Stimulated activated CD8-positive, alpha-beta memory T cell treated with anti-CD3 and anti-CD28 coated beads, Interleukin-4, amount 100 ng/mL, for 24 hours (primary cell): ENCODE data around the gene DNM1.
"Not testable (repeated sequence)": the region's sequence is repeated elsewhere in the genome, so short reads cannot be mapped to it uniquely, and the experiment has no call there.

ENCODE experiments used
- DNase-seq: peaks from one replicate; pipeline ENCODE4 v3.0.0-alpha.2; 2020; ENCODE audit warnings: low read depth

DNM1 gene

GRCh38 chr9:128276574-128277270 lies 73.5 kb downstream of the DNM1 start:
- DNase-seq, result no peak

GRCh38 chr9:128279088-128280073 lies 76.2 kb downstream of the DNM1 start:
- DNase-seq, result not testable (repeated sequence)

DNA sequence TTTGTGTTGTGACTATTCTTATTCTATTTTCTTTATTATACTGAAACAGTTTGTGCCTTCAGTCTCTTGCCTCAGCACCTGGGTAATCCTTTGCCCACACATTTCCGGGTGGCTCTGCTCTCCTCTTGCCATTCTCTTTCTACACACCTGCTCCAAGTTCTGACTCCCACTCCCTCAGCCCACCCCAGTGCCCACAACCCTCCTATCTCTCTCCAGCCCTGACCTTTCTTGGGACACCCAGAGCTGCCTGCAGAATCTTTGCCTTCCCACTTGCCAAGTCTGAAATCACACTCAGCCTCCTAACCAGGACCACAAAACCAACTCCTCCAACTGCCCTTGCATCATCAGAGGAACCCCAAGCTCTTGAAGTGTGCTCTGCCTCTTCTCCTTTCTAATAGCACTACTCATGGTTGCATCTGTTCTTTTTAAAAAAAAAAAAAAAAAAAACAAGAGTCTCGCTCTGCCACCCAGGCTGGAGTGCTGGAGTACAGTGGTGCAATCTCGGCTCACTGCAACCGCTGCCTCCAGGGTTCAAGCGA lies 77.0 kb downstream of the DNM1 start:
- DNase-seq, result no peak

- DNase-seq, result no peak
Measured at GRCh38 chr9:128282500-128282899, 79.3 kb downstream of the DNM1 start.

- DNase-seq, result no peak
Measured at GRCh38 chr9:128285033-128285784, 82.0 kb downstream of the DNM1 start.

- no peak for DNase-seq
Measured at GRCh38 chr9:128286440-128286839, 83.3 kb downstream of the DNM1 start.

DNA sequence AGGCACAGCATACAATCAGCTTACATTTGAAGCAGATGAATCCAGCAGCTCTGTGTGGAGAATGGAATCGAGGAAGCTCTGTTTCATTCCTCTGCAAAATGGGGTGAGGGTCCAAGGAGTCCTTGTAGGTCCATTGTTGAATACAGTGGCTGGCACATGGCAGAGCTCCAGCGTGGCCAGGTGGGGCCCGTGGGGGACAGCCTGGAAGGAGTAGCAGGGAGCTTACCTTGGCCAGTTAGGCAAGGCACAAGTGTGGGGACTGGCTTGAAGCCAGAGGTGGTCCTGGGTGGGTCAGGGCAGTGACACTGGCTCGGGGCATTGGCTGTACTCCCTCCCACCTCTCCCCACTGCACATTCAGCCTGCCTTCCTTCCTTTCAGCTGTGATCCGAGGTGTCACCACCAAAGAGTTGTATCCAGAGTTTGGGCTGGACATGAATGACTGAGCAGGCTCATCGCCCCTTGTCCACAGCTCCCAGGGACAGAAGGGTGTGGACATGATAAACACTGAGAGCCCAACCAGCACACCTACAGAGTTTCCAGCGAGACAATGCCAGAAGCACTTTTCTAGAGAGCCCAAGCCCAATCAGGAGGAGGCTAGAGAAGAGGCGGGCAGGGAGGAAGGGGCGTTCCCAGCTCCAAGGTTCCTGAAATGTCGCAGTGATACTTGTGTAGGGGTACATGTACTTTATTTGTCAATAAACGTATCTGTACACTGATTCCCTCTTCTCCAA lies 85.3 kb downstream of the DNM1 start:
- DNase-seq, result no peak

GRCh38 chr9:128292009-128292408 lies 88.8 kb downstream of the DNM1 start:
- no peak for DNase-seq

DNA sequence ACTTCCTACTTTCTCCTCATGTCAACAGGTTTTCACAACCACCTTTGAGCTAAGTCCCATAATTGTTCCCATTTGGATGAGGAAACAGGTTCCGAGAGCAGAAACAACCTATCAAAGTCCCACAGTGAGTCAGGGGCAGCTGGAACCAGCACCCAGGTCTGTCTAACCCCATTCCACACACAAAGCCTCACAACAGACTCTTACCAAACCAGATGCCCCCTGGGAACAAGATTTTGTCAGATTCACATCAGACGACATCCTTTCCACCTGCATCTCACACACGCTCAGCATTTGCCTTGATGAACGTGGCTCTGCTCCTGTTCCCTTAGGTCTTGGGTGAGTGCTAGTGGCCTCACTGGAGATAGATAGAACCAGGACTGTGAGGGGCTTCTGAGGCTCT lies 89.9 kb downstream of the DNM1 start:
- DNase-seq, result no peak

DNA sequence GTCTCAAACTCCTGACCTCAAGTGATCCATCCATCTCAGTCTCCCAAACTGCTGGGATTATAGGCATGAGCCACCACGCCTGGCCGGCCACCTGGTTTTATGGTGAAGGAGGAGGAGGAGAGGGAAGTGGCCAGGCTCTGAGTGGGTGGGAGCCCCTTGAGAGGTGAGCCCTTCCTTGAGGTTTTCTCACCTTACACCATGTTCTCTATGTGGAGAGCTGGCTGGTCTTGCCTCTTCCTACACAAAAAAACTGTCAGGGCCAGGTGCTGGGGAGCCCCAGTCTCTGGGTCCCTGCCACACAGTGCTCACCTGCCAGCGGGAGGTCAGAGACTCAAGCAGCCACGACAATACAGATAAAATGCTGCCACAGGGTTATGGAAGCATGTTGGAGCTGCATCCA lies 91.0 kb downstream of the DNM1 start:
- no peak for DNase-seq

DNA sequence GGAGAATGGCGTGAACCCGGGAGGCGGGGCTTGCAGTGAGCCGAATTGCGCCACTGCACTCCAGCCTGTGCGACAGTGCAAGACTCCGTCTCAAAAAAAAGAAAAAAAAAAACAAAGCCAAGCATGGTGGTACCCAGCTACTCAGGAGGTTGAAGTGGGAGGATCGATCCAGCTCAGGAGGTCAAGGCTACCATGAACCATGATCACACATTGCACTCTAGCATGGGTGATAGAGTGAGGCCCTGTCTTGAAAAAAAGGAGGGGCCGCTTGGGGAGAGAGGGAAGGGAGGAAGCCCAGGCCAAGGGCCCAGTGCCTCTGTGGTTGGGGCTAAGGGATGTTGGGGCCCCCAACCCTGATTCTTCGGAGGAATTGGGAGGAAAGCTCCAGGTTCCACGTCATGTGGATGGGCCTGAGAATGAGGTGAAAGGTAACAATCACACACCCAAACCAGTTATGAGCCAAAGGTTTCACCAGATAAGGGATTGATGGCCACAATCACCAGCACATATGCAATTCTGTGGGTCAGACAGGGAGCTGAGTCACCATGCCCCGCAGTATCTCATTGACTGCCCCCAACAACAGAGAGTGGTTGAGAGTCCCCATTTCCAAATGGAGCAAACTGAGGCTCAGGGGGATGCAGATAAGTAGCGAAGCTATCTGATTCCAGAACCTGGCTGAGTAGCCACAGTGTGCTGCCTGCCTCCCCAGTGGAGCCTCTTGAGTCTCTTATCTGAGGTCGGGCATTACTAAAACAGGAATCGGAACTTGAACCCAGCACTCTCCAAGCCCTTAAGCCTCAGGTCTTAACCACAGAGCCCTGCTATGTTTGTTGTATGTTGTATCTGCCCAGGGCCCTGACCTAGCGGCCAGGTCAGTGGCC lies 93.4 kb downstream of the DNM1 start:
- DNase-seq, result no peak

- no peak for DNase-seq
Measured at GRCh38 chr9:128297221-128297773, 94.1 kb downstream of the DNM1 start.

DNA sequence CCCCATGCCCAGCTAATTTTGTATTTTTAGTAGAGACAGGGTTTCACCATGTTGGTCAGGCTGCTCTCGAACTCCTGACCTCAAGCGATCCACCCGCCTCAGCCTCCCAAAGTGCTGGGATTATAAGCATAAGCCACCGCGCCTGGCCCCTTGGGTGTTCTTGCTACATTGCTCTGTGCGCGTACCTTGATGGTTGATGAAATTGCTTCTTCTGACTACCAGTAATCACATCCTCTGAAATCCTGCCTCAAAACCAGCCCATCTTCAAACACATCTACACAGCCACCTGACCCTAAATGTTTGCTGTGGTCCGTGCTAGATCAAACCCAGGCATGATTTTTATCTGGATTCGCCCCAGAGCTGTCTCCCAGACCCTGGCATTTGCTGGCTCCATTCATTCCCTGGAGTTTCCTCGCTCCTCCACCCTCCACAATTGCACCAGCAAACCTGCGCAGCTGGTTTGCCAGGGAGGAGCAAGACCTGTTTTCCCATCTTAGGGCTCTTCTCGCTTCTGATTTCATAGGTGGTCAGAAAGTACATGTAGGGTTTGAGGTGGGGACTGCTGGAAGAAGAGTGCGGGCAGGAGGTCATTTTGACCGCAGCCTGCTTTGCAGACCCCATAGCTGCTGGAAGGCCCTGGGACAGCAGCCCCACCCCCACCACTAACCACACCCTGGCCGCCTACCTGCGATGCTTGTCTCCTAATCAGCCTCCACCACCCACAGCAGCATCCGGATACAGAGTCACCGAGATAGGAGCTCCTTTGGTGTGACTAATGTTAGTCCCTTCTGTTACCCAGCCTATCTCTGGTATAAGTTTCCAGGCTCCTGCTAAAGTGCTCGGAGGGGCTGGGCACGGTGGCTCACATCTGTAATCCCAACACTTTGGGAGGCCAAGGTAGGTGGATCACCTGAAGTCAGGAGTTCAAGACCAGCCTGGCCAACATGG lies 95.6 kb downstream of the DNM1 start:
- no peak for DNase-seq

- DNase-seq, result no peak
Measured at GRCh38 chr9:128304136-128304970, 101.2 kb downstream of the DNM1 start.
